ENCODE data around the gene ISYNA1. TPM values are rescaled to one million over a fixed set of nuclear protein-coding genes. Genes with fewer than 3 reads are reported as not detected.
A peak's percentile ranks its signal among the peaks of the same experiment; 100 is the strongest.

The ISYNA1 gene
- total RNA-seq, 2 donors from 2014 or later, result 60.9 to 143 TPM

- TF ChIP-seq CTCF (IDR thresholded peaks at IDR 0.05), result no peak
- H3K4me3 ChIP-seq, result no peak overlapping the region
- H3K9me3 ChIP-seq, result no peaks in the 10 kb centered on the region
- H3K4me1 ChIP-seq (ENCODE audit: control insufficient read depth in 1 of 2, low read depth in 2 of 2), result peaks cover 15 to 58% of the 10 kb centered on the region in 2 donors
- DNase-seq (ENCODE audit: low spot score) (no peak), ATAC-seq (ENCODE audit: insufficient number of reproducible peaks, low FRiP score, low read depth) (no peak)
- H3K27ac ChIP-seq, result no peak overlapping the region
- H3K27me3 ChIP-seq (replicated peaks; ENCODE audit: insufficient read depth), result no peaks in the 10 kb centered on the region
- H3K36me3 ChIP-seq, result peaks cover 17% of the 10 kb centered on the region
Observed at GRCh38 chr19:18467978-18468377, 30.0 kb upstream of the ISYNA1 start.

- no peak for TF ChIP-seq CTCF (IDR thresholded peaks at IDR 0.05)
- DNase-seq (ENCODE audit: low spot score), result no peak
- H3K4me1 ChIP-seq (ENCODE audit: control insufficient read depth in 1 of 2, low read depth in 2 of 2), result peaks cover 15 to 64% of the 10 kb centered on the region in 2 donors
- H3K27ac ChIP-seq, result peak overlapping the region; percentile 1 to 5
- no peaks in the 10 kb centered on the region for H3K27me3 ChIP-seq (replicated peaks; ENCODE audit: insufficient read depth)
- H3K4me3 ChIP-seq, result no peak overlapping the region
- H3K36me3 ChIP-seq, result peaks cover 13% of the 10 kb centered on the region
- H3K9me3 ChIP-seq, result no peaks in the 10 kb centered on the region
- ATAC-seq (ENCODE audit: insufficient number of reproducible peaks, low FRiP score, low read depth), result no peak
Observed at GRCh38 chr19:18466354-18466753, 28.4 kb upstream of the ISYNA1 start.

GRCh38 chr19:18465964-18466339 is 28.0 kb upstream of the ISYNA1 start:
- peaks cover 15 to 68% of the 10 kb centered on the region in 2 donors for H3K4me1 ChIP-seq (ENCODE audit: control insufficient read depth in 1 of 2, low read depth in 2 of 2)
- ATAC-seq (ENCODE audit: insufficient number of reproducible peaks, low FRiP score, low read depth) (no peak), DNase-seq (ENCODE audit: low spot score) (no peak)
- no peaks in the 10 kb centered on the region for H3K9me3 ChIP-seq
- H3K27ac ChIP-seq, result peak overlapping the region; percentile 1 to 5
- H3K4me3 ChIP-seq, result no peak overlapping the region
- H3K27me3 ChIP-seq (replicated peaks; ENCODE audit: insufficient read depth), result no peaks in the 10 kb centered on the region
- TF ChIP-seq CTCF (IDR thresholded peaks at IDR 0.05), result no peak
- H3K36me3 ChIP-seq, result peaks cover 12% of the 10 kb centered on the region

- ATAC-seq (ENCODE audit: insufficient number of reproducible peaks, low FRiP score, low read depth) (no peak), DNase-seq (ENCODE audit: low spot score) (no peak)
- Histone ChIP-seq H3K9me3 (no peaks in the 10 kb centered on the region), H3K27ac (peak overlapping the region; percentile 74 to 87), H3K4me1 (ENCODE audit: control insufficient read depth in 1 of 2, low read depth in 2 of 2) (peaks cover 21 to 70% of the 10 kb centered on the region in 2 donors), H3K4me3 (no peak overlapping the region), H3K27me3 (replicated peaks; ENCODE audit: insufficient read depth) (no peaks in the 10 kb centered on the region), H3K36me3 (peaks cover 9% of the 10 kb centered on the region)
- no peak for TF ChIP-seq CTCF (IDR thresholded peaks at IDR 0.05)
Observed at GRCh38 chr19:18465214-18465963, 27.5 kb upstream of the ISYNA1 start.

- H3K9me3 ChIP-seq, result no peaks in the 10 kb centered on the region
- H3K27me3 ChIP-seq (replicated peaks; ENCODE audit: insufficient read depth), result no peaks in the 10 kb centered on the region
- TF ChIP-seq CTCF (IDR thresholded peaks at IDR 0.05), result no peak
- ATAC-seq (ENCODE audit: insufficient number of reproducible peaks, low FRiP score, low read depth) (peak; percentile 47), DNase-seq (ENCODE audit: low spot score) (peak; percentile 61)
- peak overlapping the region; percentile 74 to 87 for H3K27ac ChIP-seq
- H3K36me3 ChIP-seq, result peaks cover 8% of the 10 kb centered on the region
- peaks cover 25 to 68% of the 10 kb centered on the region in 2 donors for H3K4me1 ChIP-seq (ENCODE audit: control insufficient read depth in 1 of 2, low read depth in 2 of 2)
- H3K4me3 ChIP-seq, result no peak overlapping the region
Observed at GRCh38 chr19:18464646-18465045, 26.7 kb upstream of the ISYNA1 start.
